Ovary (tissue), 9 donors: ENCODE measurements around the gene HAX1. TPM values are rescaled to one million over a fixed set of nuclear protein-coding genes. Genes with fewer than 3 reads are reported as not detected.
"Not testable (repeated sequence)": the region's sequence is repeated elsewhere in the genome, so short reads cannot be mapped to it uniquely, and the experiment has no call there.

Experiments used
- DNase-seq, 5 donors: peaks; one replicate each; pipeline ENCODE4 v3.0.0-alpha.2; 2019 to 2020
- H3K27ac ChIP-seq, 2 donors: fragments of 200-600 bp; one replicate each; pipeline versions ENCODE4 v1.5.1 to v1.8.0; 2019 to 2022
- H3K27me3 ChIP-seq: fragments of 200-600 bp; one replicate; pipeline ENCODE4 v1.8.0; 2022
- H3K36me3 ChIP-seq: fragments of 200-600 bp; sonication (generic); one replicate; pipeline ENCODE4 v1.5.1; 2019
- H3K4me1 ChIP-seq: one replicate; pipeline ENCODE4 v1.8.1; 2013; ENCODE audit warnings: mild to moderate bottlenecking, moderate library complexity; ENCODE audit not compliant: insufficient read depth
- H3K4me3 ChIP-seq: fragments of 200-600 bp; sonication (generic); one replicate; pipeline ENCODE4 v1.5.1; 2017
- H3K9me3 ChIP-seq, 2 donors: fragments of 200-600 bp in 1 of 2; sonication (generic) in 1 of 2; one replicate each; pipeline versions ENCODE4 v1.5.1 to v1.8.1; 2013 to 2019; ENCODE audit warnings: mild to moderate bottlenecking in 1 of 2, moderate library complexity in 1 of 2
- CTCF ChIP-seq, 3 donors: fragments of 450-650 bp in 2 of 3; fragments of 200-600 bp in 1 of 3; IDR thresholded peaks; one replicate each; pipeline versions ENCODE4 v1.5.1 to v1.8.0; 2016 to 2022; ENCODE audit warnings: antibody characterized with exemption in 3 of 3, mild to moderate bottlenecking in 1 of 3
- EP300 ChIP-seq: sonication (generic); formaldehyde crosslinking; IDR thresholded peaks from one replicate; pipeline ENCODE4 v1.6.1; 2017; ENCODE audit warnings: antibody characterized with exemption
- POLR2A ChIP-seq: fragments of 450-650 bp; IDR thresholded peaks from one replicate; pipeline ENCODE4 v1.6.1; 2017; ENCODE audit warnings: antibody characterized with exemption, mild to moderate bottlenecking, moderate library complexity
- WGBS, 3 donors: extraction: QIAGEN DNeasy Blood & Tissue Kit in 1 of 3; methylation state at CpG; one replicate each; pipeline versions ENCODE4 v1.1.5 to v1.1.7; 2013 to 2017; 5-methylcytosine and 5-hydroxymethylcytosine counted together
- intact Hi-C, 4 donors: fragments of 100-400 bp; cut with DNase I; formaldehyde crosslinking; loops; one replicate each; pipeline versions ENCODE4 v1.11.0 to v1.15.1; 2022 to 2023
- polyA plus RNA-seq, 2 donors: library from polyadenylated mRNA; stranded (reverse); fragments of 200-250 nt in 1 of 2; fragments of 350-450 nt in 1 of 2; fragmentation: Illumina TruSeq in 1 of 2; extraction: RNeasy Lipid Tissue Mini Kit (QIAGEN cat#74804) in 1 of 2; gene quantifications; one replicate each; pipeline ENCODE4 v1.2.3, GENCODE V29; 2013 to 2014
- total RNA-seq, 7 donors: library from RNA; depleted of rRNA in 2 of 7; stranded (reverse); fragments of >200 nt in 2 of 7; fragmentation: NEBNext Ultra II Directional in 3 of 7; extraction: Animal tissue kit (Norgen Biotek cat#: 25700) in 3 of 7; gene quantifications; one replicate each; pipeline versions ENCODE4 v1.1.0 to v1.2.4, GENCODE V29; 2016 to 2023
- donor health status: DM: no; HTN: no; CAD: no; lungs with moderate emphysema.
- donor health status: DM: no; HTN: no; CAD: no.
- donor health status: Bipolar disorder and iron deficiency.
- donor health status: DM: yes; HTN: yes; CAD: no.
- donor health status: DM: no; HTN: no; CAD: no.
- donor health status: DM: yes; HTN: yes; CAD: no.

Gene HAX1
- total and polyA plus RNA-seq, 9 donors, result 67.2 to 198 (median 82.7) TPM

GRCh38 chr1:154304664-154305337, 32.4 kb downstream of the HAX1 start:
- WGBS, 3 donors, result 77 to 85% (median 84%) methylated on average over 9 of the region's 9 CpGs
- TF ChIP-seq POLR2A, result no peak

DNA sequence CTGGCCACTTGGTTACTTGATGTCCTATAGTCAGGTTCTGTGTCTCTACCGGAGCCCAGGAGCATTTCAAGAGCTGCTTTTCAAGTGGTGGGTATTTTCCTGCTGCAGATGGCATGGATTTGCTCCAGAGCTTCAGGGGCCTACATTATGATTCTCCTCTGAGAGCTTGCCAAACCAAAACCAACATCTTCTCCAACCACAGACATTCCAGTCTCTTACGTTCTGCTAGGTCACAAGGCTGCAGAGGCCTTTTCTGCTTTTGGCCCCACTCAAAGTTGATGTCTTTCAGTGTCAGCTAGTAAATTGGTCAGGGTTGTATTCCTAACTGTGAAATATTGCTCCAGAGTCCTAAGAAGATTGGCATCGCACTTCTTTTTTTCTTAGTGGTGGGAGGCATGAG, 33.7 kb downstream of the HAX1 start:
- no peaks in the 10 kb centered on the region for H3K9me3 ChIP-seq
- no peak overlapping the region for H3K4me3 ChIP-seq
- H3K27ac ChIP-seq, result no peak overlapping the region
- no peaks in the 10 kb centered on the region for H3K27me3 ChIP-seq
- 70 to 86% (median 78%) methylated on average over 3 of the region's 3 CpGs for WGBS, 3 donors
- no peaks in the 10 kb centered on the region for H3K4me1 ChIP-seq
- no peaks in the 10 kb centered on the region for H3K36me3 ChIP-seq
- DNase-seq, result no peak
- intact Hi-C loops, result no loop called here
- TF ChIP-seq EP300, result no peak
- no peak for TF ChIP-seq POLR2A
- TF ChIP-seq CTCF (IDR thresholded peaks at IDR 0.05), result no peak

More at GRCh38 chr1:154304664-154305337, 32.4 kb downstream of the HAX1 start:
- Histone ChIP-seq H3K4me1 (no peaks in the 10 kb centered on the region), H3K27ac (no peak overlapping the region), H3K36me3 (no peaks in the 10 kb centered on the region), H3K9me3 (no peaks in the 10 kb centered on the region), H3K27me3 (no peaks in the 10 kb centered on the region), H3K4me3 (no peak overlapping the region)
- DNase-seq, result no peak
- intact Hi-C loops, result no loop called here

GRCh38 chr1:154307670-154308270, 35.3 kb downstream of the HAX1 start:
- DNase-seq, H3K4me1 ChIP-seq, H3K4me3 ChIP-seq, H3K36me3 ChIP-seq, H3K9me3 ChIP-seq, H3K27ac ChIP-seq, intact Hi-C loops, H3K27me3 ChIP-seq: not testable (repeated sequence)
- 62 to 85% (median 67%) methylated on average over 4 of the region's 4 CpGs for WGBS, 3 donors

GRCh38 chr1:154309136-154309535, 36.7 kb downstream of the HAX1 start:
- H3K27me3 ChIP-seq, H3K27ac ChIP-seq, H3K36me3 ChIP-seq, H3K9me3 ChIP-seq, DNase-seq, H3K4me1 ChIP-seq, H3K4me3 ChIP-seq, intact Hi-C loops: not testable (repeated sequence)
- WGBS, 3 donors, result 80 to 88% (median 83%) methylated on average over 7 of the region's 7 CpGs

GRCh38 chr1:154312229-154313065, 40.0 kb downstream of the HAX1 start:
- H3K27ac ChIP-seq, H3K9me3 ChIP-seq, H3K36me3 ChIP-seq, intact Hi-C loops, H3K4me3 ChIP-seq, H3K4me1 ChIP-seq, H3K27me3 ChIP-seq, DNase-seq: not testable (repeated sequence)
- 71 to 78% (median 78%) methylated on average over 13 of the region's 13 CpGs for WGBS, 3 donors

GRCh38 chr1:154313066-154313356, 40.6 kb downstream of the HAX1 start:
- TF ChIP-seq POLR2A (no peak), CTCF (IDR thresholded peaks at IDR 0.05) (no peak), EP300 (no peak)
- Histone ChIP-seq H3K27ac (no peak overlapping the region), H3K9me3 (no peaks in the 10 kb centered on the region), H3K4me3 (no peak overlapping the region), H3K4me1 (no peaks in the 10 kb centered on the region), H3K36me3 (no peaks in the 10 kb centered on the region), H3K27me3 (no peaks in the 10 kb centered on the region)
- no peak for DNase-seq
- WGBS, 3 donors, result 79 to 83% (median 80%) methylated on average over 10 of the region's 10 CpGs
- intact Hi-C loops, result no loop called here

DNA sequence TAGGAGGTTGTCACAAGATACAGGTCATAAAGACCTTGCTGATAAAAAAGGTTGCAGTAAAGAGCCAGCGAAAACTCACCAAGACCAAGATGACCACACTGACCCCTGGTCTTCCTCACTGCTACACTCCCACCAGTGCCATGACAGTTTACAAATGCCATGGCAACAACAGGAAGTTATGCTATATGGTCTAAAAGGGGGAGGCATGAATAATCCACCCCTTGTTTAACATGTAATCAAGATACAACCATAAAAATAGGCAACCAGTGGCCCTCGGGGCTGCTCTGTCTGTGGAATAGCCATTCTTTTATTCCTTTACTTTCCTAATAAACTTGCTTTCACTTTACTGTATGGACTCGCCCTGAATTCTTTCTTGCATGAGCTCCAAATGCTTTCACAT, 41.8 kb downstream of the HAX1 start:
- H3K4me1 ChIP-seq, intact Hi-C loops, H3K27me3 ChIP-seq, H3K4me3 ChIP-seq, H3K9me3 ChIP-seq, H3K36me3 ChIP-seq, H3K27ac ChIP-seq, DNase-seq: not testable (repeated sequence)
- WGBS, 3 donors, result 63 to 71% (median 69%) methylated on average over 3 of the region's 3 CpGs
